ENCODE results near the gene SCPEP1. TPM values are rescaled to one million over a fixed set of nuclear protein-coding genes. Genes with fewer than 3 reads are reported as not detected.

SCPEP1 gene
- total and polyA plus RNA-seq, 2 of the 13 experiments (the other 11 are each of a cell fraction or from before 2014, with no cell fraction given), result 24.3 to 27.3 TPM

DNA sequence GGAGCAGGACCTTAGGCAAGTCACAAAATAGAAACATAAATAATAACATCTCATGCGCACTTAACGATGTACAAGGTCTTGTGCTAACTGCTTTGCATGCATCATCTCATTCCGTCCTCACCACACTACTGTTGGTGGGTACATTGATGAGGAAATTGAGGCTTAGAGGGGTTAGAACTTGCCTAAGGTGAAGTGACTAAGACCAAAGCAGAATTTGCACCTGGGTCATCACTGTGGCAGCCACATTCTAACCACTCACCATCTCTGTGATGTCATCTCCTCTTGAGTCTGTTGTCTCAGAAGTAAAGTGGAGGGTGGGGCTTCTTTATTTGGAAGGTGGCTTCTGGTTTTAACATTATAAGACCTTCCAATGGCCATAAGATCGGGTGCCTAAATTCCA lies 43.7 kb upstream of the SCPEP1 start:
- FAIRE-seq, result no peak
- Histone ChIP-seq H2AFZ (ENCODE audit: low read length) (no peak overlapping the region), H3K27ac (ENCODE audit: extremely low read length, insufficient read depth, low read length) (no peak overlapping the region), H3K4me3 (replicated peaks in 1 of 3; ENCODE audit: insufficient read depth in 1 of 3, low read depth in 2 of 3, low read length in 3 of 3) (no peak overlapping the region), H3K9ac (ENCODE audit: insufficient read depth, low read depth, low read length) (no peak overlapping the region), H3K27me3 (ENCODE audit: control insufficient read depth in 1 of 2, insufficient read depth in 2 of 2, low read length in 2 of 2) (no peaks in the 10 kb centered on the region), H3K9me3 (ENCODE audit: low read length) (peaks cover 21% of the 10 kb centered on the region), H3K4me1 (ENCODE audit: insufficient read depth, low read length) (peaks cover 19% of the 10 kb centered on the region), H4K20me1 (ENCODE audit: insufficient read depth, low read length) (no peaks in the 10 kb centered on the region), H3K4me2 (ENCODE audit: low read depth, low read length) (no peak overlapping the region), H3K36me3 (replicated peaks in 1 of 2; ENCODE audit: control insufficient read depth in 1 of 2, insufficient read depth in 2 of 2, low read length in 2 of 2) (peaks cover 2 to 28% of the 10 kb centered on the region in 2 experiments; a peak in 4 of 5 replicates), H3K79me2 (ENCODE audit: insufficient read depth, low read length) (no peaks in the 10 kb centered on the region)
- in situ Hi-C loops (cut with HindIII; ENCODE audit: extremely low pct_ligation_motif_present, low pct_unique_long_range_greater_than_20kb), result no loop called here
- 93% methylated on average over 4 of the region's 4 CpGs for WGBS (ENCODE audit: low lambda C conversion rate)
- no peak for DNase-seq (ENCODE audit: low spot score)
- ChIA-PET POLR2A (no interaction called here), CTCF (ENCODE audit: low intra/inter-chr PET ratio, low total read pairs) (no interaction called here)
- TF ChIP-seq NFYB (CRISPR knock-in tag; IDR thresholded peaks at IDR 0.05) (no peak), PITX1 (CRISPR knock-in tag; IDR thresholded peaks at IDR 0.05) (no peak), SOX5 (CRISPR knock-in tag; IDR thresholded peaks at IDR 0.05; ENCODE audit: borderline replicate concordance) (no peak), GATA4 (IDR thresholded peaks at IDR 0.05; ENCODE audit: borderline replicate concordance, low read depth) (no peak), MIER2 (CRISPR knock-in tag; IDR thresholded peaks at IDR 0.05) (no peak)
- TF ChIP-seq, protein P1, sequence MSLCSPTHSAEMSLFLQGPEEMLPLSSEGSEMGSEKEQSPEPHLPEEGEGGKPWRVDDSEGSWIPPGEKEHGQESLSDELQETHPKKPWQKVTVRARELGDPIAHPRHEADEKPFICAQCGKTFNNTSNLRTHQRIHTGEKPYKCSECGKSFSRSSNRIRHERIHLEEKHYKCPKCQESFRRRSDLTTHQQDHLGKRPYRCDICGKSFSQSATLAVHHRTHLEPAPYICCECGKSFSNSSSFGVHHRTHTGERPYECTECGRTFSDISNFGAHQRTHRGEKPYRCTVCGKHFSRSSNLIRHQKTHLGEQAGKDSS (CRISPR knock-in tag; IDR thresholded peaks at IDR 0.05; ENCODE audit: borderline replicate concordance, low read depth), result no peak
- TF ChIP-seq, protein P2, sequence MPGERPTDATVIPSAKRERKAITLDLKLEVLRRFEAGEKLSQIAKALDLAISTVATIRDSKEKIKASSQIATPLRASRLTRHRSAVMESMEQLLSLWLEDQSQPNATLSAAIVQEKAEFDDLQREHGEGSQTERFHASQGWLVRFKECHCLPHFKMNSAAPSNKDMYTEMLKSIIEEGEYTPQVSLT (CRISPR knock-in tag; IDR thresholded peaks at IDR 0.05; ENCODE audit: borderline replicate concordance, low read depth), result no peak
- no TSS peak for BruUV-seq (replicated peaks)
- intact Hi-C loops (cut with micrococcal nuclease; ENCODE audit: unreplicated experiment), result no loop called here
- no peak for ATAC-seq

DNA sequence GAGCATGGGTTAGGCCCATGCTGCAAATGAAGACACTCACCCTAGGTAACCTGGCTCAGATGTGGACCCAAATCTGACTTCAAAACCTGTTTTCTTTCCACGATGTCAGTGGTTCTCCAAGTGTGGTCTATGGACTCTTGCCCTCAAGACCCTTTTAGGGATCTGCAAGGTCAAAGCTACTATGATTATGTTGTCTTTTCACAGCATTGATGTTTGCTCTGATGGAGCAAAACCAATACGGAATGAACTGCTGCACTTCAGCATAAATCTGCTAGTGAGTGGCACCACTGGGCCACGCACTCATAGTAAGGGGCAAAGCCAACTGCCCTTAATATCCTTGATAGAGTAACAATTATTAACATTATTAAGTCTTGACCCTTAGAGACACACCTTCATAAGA lies 42.5 kb upstream of the SCPEP1 start:
- FAIRE-seq, result no peak
- POLR2A ChIA-PET, result interaction anchor here (1.4 kb wide), 1 partner anchor 22 kb away, joined by 9 read pairs; the partner anchor contains the start of gene TRIM25
- TF ChIP-seq SALL1 (CRISPR knock-in tag; IDR thresholded peaks at IDR 0.05) (peak; percentile 51; the same call in 1 of the 2 replicates), NR2F1 (CRISPR knock-in tag; IDR thresholded peaks at IDR 0.05) (peak in 1 of 2 experiments; percentile 53; a peak in 2 of 4 replicates), ESRRA (CRISPR knock-in tag; IDR thresholded peaks at IDR 0.05; ENCODE audit: low read depth) (peak; percentile 62; the same call in 1 of the 2 replicates), SOX6 (IDR thresholded peaks at IDR 0.05) (no peak), SOX6 (CRISPR knock-in tag; IDR thresholded peaks at IDR 0.05) (peak; percentile 16; the same call in 1 of the 2 replicates), HHEX (CRISPR knock-in tag; IDR thresholded peaks at IDR 0.05) (peak; percentile 77), ZMYM4 (CRISPR knock-in tag; IDR thresholded peaks at IDR 0.05) (no peak), HNF4A (CRISPR knock-in tag; IDR thresholded peaks at IDR 0.05) (peak; percentile 82)
- TF ChIP-seq, protein P3, sequence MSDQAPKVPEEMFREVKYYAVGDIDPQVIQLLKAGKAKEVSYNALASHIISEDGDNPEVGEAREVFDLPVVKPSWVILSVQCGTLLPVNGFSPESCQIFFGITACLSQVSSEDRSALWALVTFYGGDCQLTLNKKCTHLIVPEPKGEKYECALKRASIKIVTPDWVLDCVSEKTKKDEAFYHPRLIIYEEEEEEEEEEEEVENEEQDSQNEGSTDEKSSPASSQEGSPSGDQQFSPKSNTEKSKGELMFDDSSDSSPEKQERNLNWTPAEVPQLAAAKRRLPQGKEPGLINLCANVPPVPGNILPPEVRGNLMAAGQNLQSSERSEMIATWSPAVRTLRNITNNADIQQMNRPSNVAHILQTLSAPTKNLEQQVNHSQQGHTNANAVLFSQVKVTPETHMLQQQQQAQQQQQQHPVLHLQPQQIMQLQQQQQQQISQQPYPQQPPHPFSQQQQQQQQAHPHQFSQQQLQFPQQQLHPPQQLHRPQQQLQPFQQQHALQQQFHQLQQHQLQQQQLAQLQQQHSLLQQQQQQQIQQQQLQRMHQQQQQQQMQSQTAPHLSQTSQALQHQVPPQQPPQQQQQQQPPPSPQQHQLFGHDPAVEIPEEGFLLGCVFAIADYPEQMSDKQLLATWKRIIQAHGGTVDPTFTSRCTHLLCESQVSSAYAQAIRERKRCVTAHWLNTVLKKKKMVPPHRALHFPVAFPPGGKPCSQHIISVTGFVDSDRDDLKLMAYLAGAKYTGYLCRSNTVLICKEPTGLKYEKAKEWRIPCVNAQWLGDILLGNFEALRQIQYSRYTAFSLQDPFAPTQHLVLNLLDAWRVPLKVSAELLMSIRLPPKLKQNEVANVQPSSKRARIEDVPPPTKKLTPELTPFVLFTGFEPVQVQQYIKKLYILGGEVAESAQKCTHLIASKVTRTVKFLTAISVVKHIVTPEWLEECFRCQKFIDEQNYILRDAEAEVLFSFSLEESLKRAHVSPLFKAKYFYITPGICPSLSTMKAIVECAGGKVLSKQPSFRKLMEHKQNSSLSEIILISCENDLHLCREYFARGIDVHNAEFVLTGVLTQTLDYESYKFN (CRISPR knock-in tag; conservative IDR thresholded peaks at IDR 0.05), result peak; percentile 58

More for the DNA sequence above, 42.5 kb upstream of the SCPEP1 start:
- WGBS (ENCODE audit: low lambda C conversion rate), result 65% methylated on average over 3 of the region's 3 CpGs
- in situ Hi-C loops (cut with HindIII; ENCODE audit: extremely low pct_ligation_motif_present, low pct_unique_long_range_greater_than_20kb), result no loop called here
- peaks cover 3% of the 10 kb centered on the region for H4K20me1 ChIP-seq (ENCODE audit: insufficient read depth, low read length)
- no peak overlapping the region for H3K4me3 ChIP-seq (replicated peaks in 1 of 3; ENCODE audit: insufficient read depth in 1 of 3, low read depth in 2 of 3, low read length in 3 of 3)
- H3K4me2 ChIP-seq (ENCODE audit: low read depth, low read length), result no peak overlapping the region
- no peaks in the 10 kb centered on the region for H3K79me2 ChIP-seq (ENCODE audit: insufficient read depth, low read length)
- ATAC-seq, result peak; percentile 48
- H3K36me3 ChIP-seq (replicated peaks in 1 of 2; ENCODE audit: control insufficient read depth in 1 of 2, insufficient read depth in 2 of 2, low read length in 2 of 2), result peaks cover 5 to 35% of the 10 kb centered on the region in 2 experiments; a peak in 4 of 5 replicates
- H3K4me1 ChIP-seq (ENCODE audit: insufficient read depth, low read length), result peaks cover 19% of the 10 kb centered on the region
- peaks cover 10% of the 10 kb centered on the region for H3K9me3 ChIP-seq (ENCODE audit: low read length)
- no peak overlapping the region for H3K27ac ChIP-seq (ENCODE audit: extremely low read length, insufficient read depth, low read length)
- no TSS peak for BruUV-seq (replicated peaks)
- no peak overlapping the region for H2AFZ ChIP-seq (ENCODE audit: low read length)
- no peak for DNase-seq (ENCODE audit: low spot score)
- intact Hi-C loops (cut with micrococcal nuclease; ENCODE audit: unreplicated experiment), result loop anchor here (1.0 kb wide), 1 partner anchor 116 kb away; no protein-coding TSS in a partner anchor
- no peaks in the 10 kb centered on the region for H3K27me3 ChIP-seq (ENCODE audit: control insufficient read depth in 1 of 2, insufficient read depth in 2 of 2, low read length in 2 of 2)
- no peak overlapping the region for H3K9ac ChIP-seq (ENCODE audit: insufficient read depth, low read depth, low read length)
- CTCF ChIA-PET (ENCODE audit: low intra/inter-chr PET ratio, low total read pairs), result no interaction called here
